Skin epidermis (tissue), 12 donors: ENCODE measurements around the gene WWC1.

Experiments
- H3K27ac ChIP-seq, 21 experiments: fragments of 200-600 bp; sonication (generic) in 11 of 21; one replicate each; pipeline ENCODE4 v1.5.0; 2020; ENCODE audit warnings: mild to moderate bottlenecking in 3 of 21, inconsistent platforms in 2 of 21, moderate library complexity in 2 of 21
- H3K4me3 ChIP-seq, 7 experiments: fragments of 200-600 bp; sonication (generic) in 2 of 7; one replicate each; pipeline ENCODE4 v1.5.0; 2020; ENCODE audit warnings: inconsistent platforms in 2 of 7, mild to moderate bottlenecking in 2 of 7, moderate library complexity in 1 of 7

The WWC1 gene

GRCh38 chr5:168291342-168291963 is at the start of gene WWC1:
WWC1 (plus strand) TSS chr5:168291645; CDS start chr5:168292153, 508 bp downstream.
- H3K4me3 ChIP-seq = peak within 1 kb of the TSS; percentile 32 to 66 (median 56)
- peak within 1 kb of the TSS in 17 of 21 experiments; percentile 7 to 80 (median 58) for H3K27ac ChIP-seq

GRCh38 chr5:168244838-168245559 is 46.4 kb upstream of the WWC1 start:
- Histone ChIP-seq H3K27ac (no peak overlapping the region), H3K4me3 (no peak overlapping the region)

GRCh38 chr5:168249923-168250322 is 41.5 kb upstream of the WWC1 start:
- H3K4me3 ChIP-seq = no peak overlapping the region
- no peak overlapping the region for H3K27ac ChIP-seq

GRCh38 chr5:168251259-168251658 is 40.2 kb upstream of the WWC1 start:
- Histone ChIP-seq H3K27ac (no peak overlapping the region), H3K4me3 (no peak overlapping the region)

- Histone ChIP-seq H3K27ac (no peak overlapping the region), H3K4me3 (no peak overlapping the region)
Observed at GRCh38 chr5:168254013-168254693, 37.3 kb upstream of the WWC1 start.

GRCh38 chr5:168260353-168261226 is 30.9 kb upstream of the WWC1 start:
- Histone ChIP-seq H3K4me3 (no peak overlapping the region), H3K27ac (no peak overlapping the region)

GRCh38 chr5:168261227-168261571 is 30.2 kb upstream of the WWC1 start:
- H3K27ac ChIP-seq = no peak overlapping the region
- no peak overlapping the region for H3K4me3 ChIP-seq

- no peak overlapping the region for H3K27ac ChIP-seq
- H3K4me3 ChIP-seq = no peak overlapping the region
Observed at GRCh38 chr5:168262042-168262743, 29.3 kb upstream of the WWC1 start.

- no peak overlapping the region for H3K4me3 ChIP-seq
- H3K27ac ChIP-seq = no peak overlapping the region
Observed at GRCh38 chr5:168263121-168263520, 28.3 kb upstream of the WWC1 start.

GRCh38 chr5:168266016-168266415 is 25.4 kb upstream of the WWC1 start:
- Histone ChIP-seq H3K27ac (no peak overlapping the region), H3K4me3 (no peak overlapping the region)

- Histone ChIP-seq H3K27ac (peak overlapping the region in 3 of 21 experiments; percentile 6 to 9 (median 8)), H3K4me3 (peak overlapping the region in 5 of 7 experiments; percentile 1 to 31 (median 20))
Observed at GRCh38 chr5:168268949-168269936, 22.2 kb upstream of the WWC1 start.

- Histone ChIP-seq H3K27ac (peak overlapping the region in 2 of 21 experiments; percentile 8 to 9), H3K4me3 (no peak overlapping the region)
Observed at GRCh38 chr5:168269937-168270330, 21.5 kb upstream of the WWC1 start.

- H3K4me3 ChIP-seq = no peak overlapping the region
- no peak overlapping the region for H3K27ac ChIP-seq
Observed at GRCh38 chr5:168270476-168270875, 21.0 kb upstream of the WWC1 start.

GRCh38 chr5:168273056-168273980 is 18.1 kb upstream of the WWC1 start:
- H3K4me3 ChIP-seq = no peak overlapping the region
- no peak overlapping the region for H3K27ac ChIP-seq

- Histone ChIP-seq H3K27ac (no peak overlapping the region), H3K4me3 (no peak overlapping the region)
Observed at GRCh38 chr5:168274406-168274805, 17.0 kb upstream of the WWC1 start.

- no peak overlapping the region for H3K4me3 ChIP-seq
- no peak overlapping the region for H3K27ac ChIP-seq
Observed at GRCh38 chr5:168275940-168276339, 15.5 kb upstream of the WWC1 start.

GRCh38 chr5:168282120-168282519 is 9.3 kb upstream of the WWC1 start:
- Histone ChIP-seq H3K27ac (no peak overlapping the region), H3K4me3 (no peak overlapping the region)
